HepG2 (cell line): ENCODE results near the gene DLG1.

Experiments used
- CREB3 ChIP-seq: sonication (generic); formaldehyde crosslinking; IDR thresholded peaks from 2 replicates; pipeline ENCODE4 v1.5.0; 2020; ENCODE audit warnings: missing genetic modification reagents
- MED1 ChIP-seq: sonication (generic); formaldehyde crosslinking; IDR thresholded peaks from 2 replicates; pipeline ENCODE4 v1.4.0; 2020; ENCODE audit warnings: missing genetic modification reagents
- NAIF1 ChIP-seq: sonication (generic); formaldehyde crosslinking; IDR thresholded peaks from 2 replicates; pipeline ENCODE4 v1.5.0; 2020; ENCODE audit warnings: mild to moderate bottlenecking, missing genetic modification reagents, borderline replicate concordance
- NFRKB ChIP-seq: fragments of 450-650 bp; IDR thresholded peaks from 2 replicates; pipeline ENCODE4 v1.6.1; 2017
- PHF5A ChIP-seq: IDR thresholded peaks from one replicate; pipeline ENCODE4 v1.6.1; 2018; ENCODE audit warnings: low read depth, missing genetic modification reagents; ENCODE audit not compliant: unreplicated experiment
- TOPORS ChIP-seq: sonication (generic); formaldehyde crosslinking; IDR thresholded peaks from 2 replicates; pipeline ENCODE4 v1.8.0; 2023; ENCODE audit warnings: mild to moderate bottlenecking, missing genetic modification reagents

- TF ChIP-seq MED1 (CRISPR knock-in tag), result no peak
- TF ChIP-seq PHF5A (CRISPR knock-in tag), result no peak
- TF ChIP-seq NFRKB, result no peak
- TF ChIP-seq CREB3, result no peak
- no peak for TF ChIP-seq NAIF1 (CRISPR knock-in tag)
- TF ChIP-seq TOPORS, result no peak
Measured at GRCh38 chr3:197007296-197007940, 291.0 kb downstream of the DLG1 start.
